ENCODE results near the gene NDUFB8.
"Not testable (repeated sequence)": the region's sequence is repeated elsewhere in the genome, so short reads cannot be mapped to it uniquely, and the experiment has no call there.

The NDUFB8 gene

GRCh38 chr10:100529475-100530298 lies at the start of gene NDUFB8:
NDUFB8 (minus strand) TSS chr10:100529871; CDS start chr10:100529851, 20 bp downstream.
- peak; percentile 92 for DNase-seq

GRCh38 chr10:100576282-100576635 lies 46.6 kb upstream of the NDUFB8 start:
- DNase-seq, result no peak

GRCh38 chr10:100575585-100576281 lies 46.1 kb upstream of the NDUFB8 start:
- no peak for DNase-seq

- not testable (repeated sequence) for DNase-seq
These were observed 45.5 kb upstream of the NDUFB8 start for GRCh38 chr10:100575146-100575545.

- DNase-seq, result no peak
These were observed 41.6 kb upstream of the NDUFB8 start for GRCh38 chr10:100571084-100571856.

GRCh38 chr10:100570506-100570905 lies 40.8 kb upstream of the NDUFB8 start:
- no peak for DNase-seq

- DNase-seq, result peak; percentile 24
These were observed 40.2 kb upstream of the NDUFB8 start for GRCh38 chr10:100569687-100570481.

GRCh38 chr10:100568912-100569311 lies 39.2 kb upstream of the NDUFB8 start:
- DNase-seq, result no peak

- DNase-seq, result no peak
These were observed 38.2 kb upstream of the NDUFB8 start for GRCh38 chr10:100567826-100568225.

GRCh38 chr10:100567249-100567648 lies 37.6 kb upstream of the NDUFB8 start:
- no peak for DNase-seq

GRCh38 chr10:100566561-100566960 lies 36.9 kb upstream of the NDUFB8 start:
- no peak for DNase-seq

- no peak for DNase-seq
These were observed 35.7 kb upstream of the NDUFB8 start for GRCh38 chr10:100565206-100565985.

- DNase-seq, result peak; percentile 88
These were observed 32.5 kb upstream of the NDUFB8 start for GRCh38 chr10:100562008-100562672.

GRCh38 chr10:100561005-100561404 lies 31.3 kb upstream of the NDUFB8 start:
- DNase-seq, result no peak

- DNase-seq, result no peak
These were observed 30.6 kb upstream of the NDUFB8 start for GRCh38 chr10:100560248-100560647.

- no peak for DNase-seq
These were observed 25.2 kb upstream of the NDUFB8 start for GRCh38 chr10:100554902-100555301.

GRCh38 chr10:100553929-100554328 lies 24.3 kb upstream of the NDUFB8 start:
- no peak for DNase-seq

GRCh38 chr10:100551738-100552137 lies 22.1 kb upstream of the NDUFB8 start:
- no peak for DNase-seq

GRCh38 chr10:100551196-100551595 lies 21.5 kb upstream of the NDUFB8 start:
- no peak for DNase-seq

GRCh38 chr10:100544950-100545349 lies 15.3 kb upstream of the NDUFB8 start:
- DNase-seq, result no peak

GRCh38 chr10:100537475-100537874 lies 7.8 kb upstream of the NDUFB8 start:
- no peak for DNase-seq
